Stimulated activated CD4-positive, alpha-beta T cell treated with anti-CD3 and anti-CD28 coated beads, Interleukin-12 subunit alpha, Interleukin-12 subunit beta, amount 100 ng/mL, for 48 hours (primary cell): ENCODE measurements around the gene ABCA2.

ENCODE experiments used
- DNase-seq, 3 donors: peaks; one replicate each; pipeline ENCODE4 v3.0.0-alpha.2; 2020; ENCODE audit warnings: low read depth in 2 of 3, low spot score in 1 of 3

Gene ABCA2

GRCh38 chr9:136982232-136983051 lies 45.6 kb downstream of the ABCA2 start, which contains the start of gene LCNL1:
Gene LCNL1 (plus strand): TSS chr9:136982993. CDS start chr9:136983587, 594 bp downstream.
- DNase-seq: no peak

- DNase-seq: no peak
Measured at GRCh38 chr9:136981588-136982231, 46.3 kb downstream of the ABCA2 start.

- no peak for DNase-seq
Measured at GRCh38 chr9:136980669-136981478, 47.2 kb downstream of the ABCA2 start.

- DNase-seq: no peak
Measured at GRCh38 chr9:136979769-136980587, 48.1 kb downstream of the ABCA2 start.

- no peak for DNase-seq
Measured at GRCh38 chr9:136978865-136979544, 49.0 kb downstream of the ABCA2 start.

- peak; percentile 48 to 57 (median 53) for DNase-seq
Measured at GRCh38 chr9:136978073-136978864, 49.8 kb downstream of the ABCA2 start.

GRCh38 chr9:136977649-136978072 lies 50.4 kb downstream of the ABCA2 start:
- DNase-seq: no peak

- no peak for DNase-seq
Measured at GRCh38 chr9:136977223-136977622, 50.8 kb downstream of the ABCA2 start, which contains the start of gene PTGDS. Gene PTGDS (plus strand): TSS chr9:136977504. CDS start chr9:136977579, 75 bp downstream.

- peak in 1 of 3 donors; percentile 27 for DNase-seq
Measured at GRCh38 chr9:136975644-136976043, 52.4 kb downstream of the ABCA2 start.

- DNase-seq: no peak
Measured at GRCh38 chr9:136974817-136975535, 53.1 kb downstream of the ABCA2 start.

GRCh38 chr9:136973618-136974617 lies 54.1 kb downstream of the ABCA2 start:
- no peak for DNase-seq

- DNase-seq: no peak
Measured at GRCh38 chr9:136972743-136973142, 55.3 kb downstream of the ABCA2 start.

- DNase-seq: no peak
Measured at GRCh38 chr9:136972335-136972734, 55.7 kb downstream of the ABCA2 start.

GRCh38 chr9:136971746-136972145 lies 56.3 kb downstream of the ABCA2 start:
- DNase-seq: no peak

GRCh38 chr9:136970361-136970760 lies 57.7 kb downstream of the ABCA2 start:
- DNase-seq: no peak

- DNase-seq: no peak
Measured at GRCh38 chr9:136969774-136970173, 58.3 kb downstream of the ABCA2 start.

- no peak for DNase-seq
Measured at GRCh38 chr9:136969150-136969549, 58.9 kb downstream of the ABCA2 start.
